B cell (primary cell): ENCODE results near the gene COA7.

ENCODE experiments used
- CTCF ChIP-seq: fragments of 200-600 bp; IDR thresholded peaks from one replicate; pipeline ENCODE4 v1.8.0; 2022; ENCODE audit warnings: antibody characterized with exemption, mild to moderate bottlenecking
- EZH2 ChIP-seq: IDR thresholded peaks from 2 replicates; pipeline ENCODE4 v1.6.1; 2012; ENCODE audit warnings: borderline replicate concordance, low read depth, mild to moderate bottlenecking, moderate library complexity, low read length; ENCODE audit not compliant: insufficient read depth, poor library complexity, severe bottlenecking

DNA sequence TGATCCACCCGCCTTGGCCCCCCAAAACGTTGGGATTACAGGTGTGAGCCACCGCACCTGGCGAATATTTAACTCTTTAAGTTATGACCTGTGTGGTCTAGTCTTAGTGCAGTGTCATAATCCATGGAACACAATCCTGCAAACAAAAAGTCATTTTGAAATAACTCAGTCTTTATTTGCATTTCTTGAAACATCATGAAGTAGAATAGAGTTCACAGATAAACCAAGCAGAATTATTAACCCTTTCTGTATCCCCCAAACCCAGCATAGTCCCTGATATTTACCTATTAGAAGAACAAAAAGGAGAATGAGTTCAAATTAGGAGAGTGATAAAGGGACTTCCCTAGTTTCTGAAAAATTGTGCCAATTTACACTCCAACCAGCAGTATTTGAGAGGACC is 48.0 kb upstream of the COA7 start:
- no peak for TF ChIP-seq CTCF
- TF ChIP-seq EZH2, result no peak
